HG02623 (cell line): Measurements from ENCODE around the gene SLC38A6.
"Not testable (repeated sequence)": the region's sequence is repeated elsewhere in the genome, so short reads cannot be mapped to it uniquely, and the experiment has no call there.

Experiments
- ATAC-seq: cut with Tn5 transposase; IDR thresholded peaks from one replicate; pipeline ENCODE4 v1.9.1; 2021; ENCODE audit warnings: moderate library complexity; ENCODE audit not compliant: unreplicated experiment

Gene SLC38A6

GRCh38 chr14:61048640-61049039 lies 67.6 kb downstream of the SLC38A6 start:
- no peak for ATAC-seq

GRCh38 chr14:61050417-61050816 lies 69.4 kb downstream of the SLC38A6 start:
- ATAC-seq: no peak

GRCh38 chr14:61051051-61051450 lies 70.0 kb downstream of the SLC38A6 start:
- ATAC-seq: no peak

GRCh38 chr14:61051621-61052020 lies 70.6 kb downstream of the SLC38A6 start:
- ATAC-seq: no peak

- no peak for ATAC-seq
These were observed 82.4 kb downstream of the SLC38A6 start for GRCh38 chr14:61063461-61063860.

GRCh38 chr14:61064210-61064609 lies 83.2 kb downstream of the SLC38A6 start:
- ATAC-seq: no peak

GRCh38 chr14:61064856-61065255 lies 83.8 kb downstream of the SLC38A6 start:
- no peak for ATAC-seq

- ATAC-seq: no peak
These were observed 84.6 kb downstream of the SLC38A6 start for GRCh38 chr14:61065656-61066055.

- not testable (repeated sequence) for ATAC-seq
These were observed 91.4 kb downstream of the SLC38A6 start for GRCh38 chr14:61072442-61072841.

- no peak for ATAC-seq
These were observed 93.8 kb downstream of the SLC38A6 start for GRCh38 chr14:61074852-61075251.

- no peak for ATAC-seq
These were observed 95.5 kb downstream of the SLC38A6 start for GRCh38 chr14:61076556-61076955.

- no peak for ATAC-seq
These were observed 96.4 kb downstream of the SLC38A6 start for GRCh38 chr14:61077437-61077836.

GRCh38 chr14:61077951-61078720 lies 97.1 kb downstream of the SLC38A6 start:
- ATAC-seq: no peak

GRCh38 chr14:61080591-61081010 lies 99.6 kb downstream of the SLC38A6 start:
- ATAC-seq: peak; percentile 66

GRCh38 chr14:61088081-61088480 lies 107.0 kb downstream of the SLC38A6 start:
- no peak for ATAC-seq

GRCh38 chr14:61089126-61089750 lies 108.2 kb downstream of the SLC38A6 start:
- ATAC-seq: no peak

- ATAC-seq: no peak
These were observed 109.6 kb downstream of the SLC38A6 start for GRCh38 chr14:61090432-61091216.

- no peak for ATAC-seq
These were observed 110.7 kb downstream of the SLC38A6 start for GRCh38 chr14:61091657-61092273.

- ATAC-seq: not testable (repeated sequence)
These were observed 117.1 kb downstream of the SLC38A6 start for GRCh38 chr14:61098096-61098495.

GRCh38 chr14:61098721-61099120 lies 117.7 kb downstream of the SLC38A6 start:
- ATAC-seq: no peak

- ATAC-seq: no peak
These were observed 118.3 kb downstream of the SLC38A6 start for GRCh38 chr14:61099216-61099835.
